Measurements from ENCODE around the gene IDE.

IDE gene

GRCh38 chr10:92492748-92493240 lies 81.1 kb downstream of the IDE start:
- TF ChIP-seq BACH2 (CRISPR knock-in tag; IDR thresholded peaks at IDR 0.05; ENCODE audit: borderline replicate concordance) (no peak), ZNF70 (CRISPR knock-in tag; IDR thresholded peaks at IDR 0.05) (no peak)
- no peak for ATAC-seq

- ATAC-seq: no peak
- no peak for TF ChIP-seq BACH2 (CRISPR knock-in tag; IDR thresholded peaks at IDR 0.05; ENCODE audit: borderline replicate concordance)
- no peak for TF ChIP-seq CSRNP3 (CRISPR knock-in tag; IDR thresholded peaks at IDR 0.05)
- no peak for TF ChIP-seq TCF4 (CRISPR knock-in tag; IDR thresholded peaks at IDR 0.05; ENCODE audit: borderline replicate concordance)
- no peak for TF ChIP-seq RARB (CRISPR knock-in tag; IDR thresholded peaks at IDR 0.05)
- no peak for TF ChIP-seq ESRRG (CRISPR knock-in tag; IDR thresholded peaks at IDR 0.05)
- no peak for TF ChIP-seq ISL1 (CRISPR knock-in tag; IDR thresholded peaks at IDR 0.05)
- no peak for TF ChIP-seq CSDC2 (CRISPR knock-in tag; IDR thresholded peaks at IDR 0.05)
- no peak for TF ChIP-seq GLIS3 (CRISPR knock-in tag; IDR thresholded peaks at IDR 0.05)
- no peak for TF ChIP-seq ZNF70 (CRISPR knock-in tag; IDR thresholded peaks at IDR 0.05)
- no peak for TF ChIP-seq POU6F1 (CRISPR knock-in tag; IDR thresholded peaks at IDR 0.05; ENCODE audit: borderline replicate concordance, low read depth)
- no peak for TF ChIP-seq TSHZ2 (CRISPR knock-in tag; IDR thresholded peaks at IDR 0.05)
Observed at GRCh38 chr10:92490387-92490786, 83.5 kb downstream of the IDE start.

- no peak for TF ChIP-seq PATZ1 (CRISPR knock-in tag; IDR thresholded peaks at IDR 0.05; ENCODE audit: borderline replicate concordance)
- no peak for ATAC-seq
Observed at GRCh38 chr10:92486637-92487036, 87.3 kb downstream of the IDE start.

GRCh38 chr10:92483539-92483938 lies 90.4 kb downstream of the IDE start:
- no peak for TF ChIP-seq CREB5 (CRISPR knock-in tag; IDR thresholded peaks at IDR 0.05; ENCODE audit: low read depth)
- ATAC-seq: no peak

- TF ChIP-seq PATZ1 (CRISPR knock-in tag; IDR thresholded peaks at IDR 0.05; ENCODE audit: borderline replicate concordance): no peak
- no peak for TF ChIP-seq CREB5 (CRISPR knock-in tag; IDR thresholded peaks at IDR 0.05; ENCODE audit: low read depth)
- TF ChIP-seq BACH2 (CRISPR knock-in tag; IDR thresholded peaks at IDR 0.05; ENCODE audit: borderline replicate concordance): no peak
- TF ChIP-seq CSRNP3 (CRISPR knock-in tag; IDR thresholded peaks at IDR 0.05): no peak
- TF ChIP-seq RARB (CRISPR knock-in tag; IDR thresholded peaks at IDR 0.05): no peak
- no peak for TF ChIP-seq ZFP3 (CRISPR knock-in tag; IDR thresholded peaks at IDR 0.05)
- no peak for TF ChIP-seq ZNF565 (CRISPR knock-in tag; conservative IDR thresholded peaks at IDR 0.05; ENCODE audit: low read depth)
- no peak for TF ChIP-seq ESRRG (CRISPR knock-in tag; IDR thresholded peaks at IDR 0.05)
- TF ChIP-seq TOX (CRISPR knock-in tag; IDR thresholded peaks at IDR 0.05; ENCODE audit: borderline replicate concordance): no peak
- no peak for TF ChIP-seq SNAI2 (CRISPR knock-in tag; IDR thresholded peaks at IDR 0.05)
- no peak for TF ChIP-seq TCF4 (CRISPR knock-in tag; IDR thresholded peaks at IDR 0.05; ENCODE audit: borderline replicate concordance)
- TF ChIP-seq ZNF70 (CRISPR knock-in tag; IDR thresholded peaks at IDR 0.05): no peak
- no peak for ATAC-seq
Observed at GRCh38 chr10:92480413-92480812, 93.5 kb downstream of the IDE start.

Data from SK-N-SH treated with all-trans-retinoic acid at 6 μM for 48 hours (cell line).